Measurements from ENCODE around the gene LIN7A.

GRCh38 chr12:80877721-80878265 is 59.9 kb downstream of the LIN7A start:
- peak in 2 of 4 donors; percentile 15 for TF ChIP-seq POLR2AphosphoS5 (IDR thresholded peaks at IDR 0.05)
- no peak for TF ChIP-seq CTCF (IDR thresholded peaks at IDR 0.05)
